Kidney capillary endothelial cell (primary cell): ENCODE data around the gene KIF26B.
"Not testable (repeated sequence)": the region's sequence is repeated elsewhere in the genome, so short reads cannot be mapped to it uniquely, and the experiment has no call there.

Source experiments
- DNase-seq: peaks from one replicate; pipeline ENCODE4 v3.0.0-alpha.2; 2018; ENCODE audit warnings: low spot score

The KIF26B gene

GRCh38 chr1:245356891-245357585 is 202.3 kb downstream of the KIF26B start:
- DNase-seq, result no peak

- DNase-seq, result not testable (repeated sequence)
Measured at GRCh38 chr1:245359101-245359680, 204.4 kb downstream of the KIF26B start.

DNA sequence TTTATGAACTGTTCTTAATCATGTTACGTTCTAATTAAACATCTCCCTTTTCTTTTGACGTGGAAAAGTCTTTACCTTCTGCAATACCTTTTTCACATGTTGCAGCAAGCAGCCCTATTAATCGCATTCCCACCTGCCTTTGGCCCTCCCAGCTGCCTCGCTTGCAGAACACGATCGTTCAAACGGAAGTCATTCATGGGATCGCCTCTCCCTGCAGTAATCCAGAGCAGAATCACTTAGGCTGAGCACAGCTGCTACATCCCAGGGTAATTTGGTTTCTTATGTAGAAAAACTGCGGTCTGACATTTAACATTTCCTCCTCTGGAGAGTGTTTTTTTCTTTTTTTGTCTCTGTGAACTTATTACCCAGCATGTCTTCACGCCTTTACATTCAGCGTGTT is 206.3 kb downstream of the KIF26B start:
- DNase-seq, result no peak

- no peak for DNase-seq
Measured at GRCh38 chr1:245361951-245362350, 207.2 kb downstream of the KIF26B start.

GRCh38 chr1:245363461-245364200 is 208.8 kb downstream of the KIF26B start:
- DNase-seq, result no peak

DNA sequence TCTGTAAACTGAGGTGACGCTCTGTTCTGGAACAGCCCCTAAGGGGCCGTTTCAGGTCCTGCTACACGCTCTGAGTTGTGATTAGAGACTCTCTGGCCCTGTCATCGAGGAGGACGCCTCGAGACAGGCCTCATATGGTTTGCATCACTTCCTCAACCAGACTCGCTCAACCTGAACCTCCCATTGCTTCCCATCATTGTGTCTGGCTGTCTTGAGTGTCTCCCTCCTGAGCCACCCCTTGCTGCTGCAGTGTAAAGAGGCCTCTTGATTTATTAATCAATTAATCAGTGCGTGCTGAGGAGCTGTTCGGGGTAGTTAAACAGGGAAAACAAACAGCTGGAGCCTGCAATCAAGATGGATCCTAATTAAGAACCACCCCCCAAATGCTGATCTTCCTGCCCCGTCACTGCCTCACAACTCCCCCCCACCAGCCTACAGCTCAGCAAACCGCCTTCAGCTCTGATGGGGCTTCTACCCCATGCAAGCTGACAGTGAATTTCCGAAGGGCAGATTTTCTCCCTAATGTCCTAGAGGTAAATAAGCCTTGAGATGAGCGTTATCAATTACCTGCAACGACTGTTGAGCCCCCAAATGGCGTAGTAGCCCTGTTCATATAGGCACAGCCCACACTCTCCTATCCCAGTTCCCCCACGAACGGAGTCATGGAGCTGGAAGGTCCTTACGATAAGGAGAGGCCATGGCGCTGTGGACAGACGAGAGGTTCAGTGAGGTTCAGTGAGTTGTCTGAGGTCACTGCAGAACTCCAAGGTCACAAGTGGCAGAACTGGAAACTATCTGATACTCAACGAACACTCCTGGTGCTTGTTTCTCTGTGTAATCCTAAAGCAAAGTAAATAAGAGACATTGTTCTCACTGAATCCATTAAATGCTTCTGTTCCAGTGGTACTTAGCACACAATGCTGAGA is 210.6 kb downstream of the KIF26B start:
- no peak for DNase-seq

GRCh38 chr1:245366886-245367285 is 212.1 kb downstream of the KIF26B start:
- no peak for DNase-seq

GRCh38 chr1:245370175-245370825 is 215.5 kb downstream of the KIF26B start:
- DNase-seq, result no peak

- no peak for DNase-seq
Measured at GRCh38 chr1:245370905-245371581, 216.3 kb downstream of the KIF26B start.

DNA sequence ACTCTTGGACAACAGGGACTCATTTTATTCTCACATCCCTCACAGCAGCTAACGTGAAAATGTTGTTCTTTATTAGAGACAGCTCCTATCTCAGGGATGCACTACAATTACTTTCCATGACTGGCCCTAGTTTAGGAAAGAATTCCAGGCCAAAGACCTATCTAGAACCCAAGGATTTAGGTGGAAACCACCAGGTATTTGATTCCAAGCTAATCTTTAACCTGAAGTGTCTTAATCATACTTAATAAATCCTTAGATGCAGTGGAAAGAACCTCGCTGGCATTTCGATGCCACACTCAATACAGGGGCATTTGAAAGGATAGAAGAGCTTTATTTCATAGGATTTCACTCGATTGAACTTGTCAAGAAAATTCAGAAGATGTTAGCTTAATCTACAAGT is 218.3 kb downstream of the KIF26B start:
- DNase-seq, result no peak

GRCh38 chr1:245375789-245376460 is 221.1 kb downstream of the KIF26B start:
- DNase-seq, result no peak

GRCh38 chr1:245377854-245378253 is 223.1 kb downstream of the KIF26B start:
- DNase-seq, result no peak

GRCh38 chr1:245378311-245378722 is 223.5 kb downstream of the KIF26B start:
- no peak for DNase-seq

DNA sequence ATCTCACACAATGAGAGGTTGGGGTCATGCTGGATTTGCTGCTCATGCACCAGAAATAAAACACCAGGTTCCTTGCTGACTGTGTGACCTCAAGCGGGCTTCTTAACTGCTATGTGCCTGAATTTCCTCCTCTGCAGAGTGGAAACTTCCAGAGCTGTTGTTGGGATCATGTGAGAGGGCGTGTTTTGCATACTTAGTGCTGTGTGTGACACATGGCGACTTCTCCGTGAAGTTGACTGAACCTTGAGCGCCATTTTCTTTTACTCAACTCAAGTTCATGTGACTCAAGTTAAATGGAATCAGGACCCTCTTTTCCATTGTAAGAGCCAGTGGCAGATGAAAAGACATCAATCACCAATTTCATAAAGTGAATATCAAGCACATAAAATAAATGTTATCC is 224.0 kb downstream of the KIF26B start:
- no peak for DNase-seq

GRCh38 chr1:245380790-245381535 is 226.2 kb downstream of the KIF26B start:
- DNase-seq, result no peak

GRCh38 chr1:245382981-245383380 is 228.2 kb downstream of the KIF26B start:
- no peak for DNase-seq

DNA sequence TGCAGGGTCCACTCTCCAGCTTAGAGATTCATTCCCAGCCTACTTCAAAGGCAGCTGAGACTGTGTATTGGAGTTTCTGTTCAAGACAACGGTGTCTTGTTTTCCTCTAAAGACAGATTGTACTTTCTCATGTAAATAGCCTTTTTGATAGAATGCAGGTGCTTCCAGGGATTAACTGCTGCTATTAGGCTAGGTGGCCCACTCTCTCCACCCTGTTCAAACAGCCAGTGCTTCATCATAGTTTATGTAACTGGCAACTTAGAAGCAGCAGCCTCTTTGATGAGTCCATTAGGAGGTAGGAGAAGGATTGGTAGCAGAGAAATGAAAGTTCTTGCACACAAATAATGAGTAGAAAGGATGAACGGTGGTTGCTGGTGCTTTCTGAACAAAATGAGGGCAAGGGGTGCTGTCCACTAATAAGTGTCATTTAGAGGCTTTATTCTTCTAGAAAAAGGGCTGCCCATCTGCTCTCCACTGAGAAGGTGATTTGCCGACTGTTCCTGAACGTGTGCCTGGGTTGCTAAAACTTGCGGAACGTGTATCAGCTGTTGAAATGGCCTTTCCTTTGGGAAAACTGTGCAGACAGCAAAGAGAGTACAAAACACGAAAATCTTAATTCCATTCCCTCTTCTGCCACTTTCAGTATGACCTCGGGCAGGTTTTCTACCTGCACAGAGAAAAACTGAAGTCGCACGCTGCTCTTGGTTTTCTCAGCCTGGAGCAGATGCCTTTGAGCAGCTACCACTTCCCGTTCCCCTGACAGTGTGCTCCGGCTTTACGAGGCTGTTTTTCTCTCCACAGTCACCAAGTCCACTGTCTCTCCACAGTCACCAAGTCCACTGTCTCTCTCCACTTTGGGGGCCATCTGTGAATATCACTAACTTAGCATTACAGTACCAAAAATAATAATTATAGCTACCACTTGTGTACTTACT is 228.9 kb downstream of the KIF26B start:
- DNase-seq, result no peak

DNA sequence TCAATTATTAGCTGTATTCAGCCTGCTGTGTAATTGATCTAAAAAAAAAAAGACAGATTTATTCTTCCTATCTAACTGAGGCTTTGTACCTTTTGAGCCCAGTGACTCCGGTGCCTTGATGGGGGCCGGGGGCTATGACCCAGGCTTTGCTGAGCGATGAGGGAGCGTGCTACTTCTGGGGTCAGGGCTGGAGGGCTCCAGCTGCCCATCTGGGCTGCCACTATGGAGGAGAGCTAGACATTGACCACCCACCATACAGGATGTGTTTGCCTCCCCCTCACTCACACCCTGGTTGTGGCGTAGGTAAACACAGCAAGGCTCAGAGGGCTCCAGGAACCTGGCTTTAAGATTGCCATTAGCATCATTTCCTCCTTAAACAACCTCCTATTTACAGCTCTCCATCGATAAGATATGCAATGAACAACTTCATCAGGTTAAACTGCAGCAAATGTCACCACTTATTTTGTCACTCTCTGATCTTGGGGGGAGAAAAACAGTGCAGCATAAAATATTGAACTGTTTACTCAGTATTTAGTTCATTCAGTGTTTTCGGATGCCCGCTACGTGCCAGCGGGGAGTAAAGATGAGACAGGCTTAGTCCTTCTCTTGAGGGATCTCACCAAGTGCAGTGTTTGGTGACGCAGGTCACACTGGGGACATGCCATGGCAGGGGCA is 231.6 kb downstream of the KIF26B start:
- DNase-seq, result no peak
